DOHH2 (cell line): ENCODE data around the gene TAF5.

Experiments
- H3F3A ChIP-seq: fragments of 200-600 bp; sonication (generic), shearing (Covaris generic); 2 replicates; pipeline ENCODE4 v1.6.0; 2016; ENCODE audit warnings: antibody characterized with exemption, mild to moderate bottlenecking; ENCODE audit not compliant: control insufficient read depth, insufficient read depth
- H3K27ac ChIP-seq: fragments of 200-600 bp; sonication (generic); 2 replicates; pipeline ENCODE4 v1.5.1; 2014; ENCODE audit warnings: low read depth, mild to moderate bottlenecking, low read length, moderate library complexity
- H3K27me3 ChIP-seq: fragments of 200-600 bp; sonication (generic); 2 replicates; pipeline ENCODE4 v1.6.1; 2014; ENCODE audit warnings: mild to moderate bottlenecking, low read length, mixed read lengths; ENCODE audit not compliant: control insufficient read depth
- H3K36me3 ChIP-seq: fragments of 200-600 bp; sonication (generic); 2 replicates; pipeline ENCODE4 v1.6.1; 2014; ENCODE audit warnings: mild to moderate bottlenecking, low read length, moderate library complexity, mixed read lengths; ENCODE audit not compliant: control insufficient read depth
- H3K4me1 ChIP-seq: fragments of 200-600 bp; sonication (generic); 2 replicates; pipeline ENCODE4 v1.6.1; 2014; ENCODE audit warnings: mild to moderate bottlenecking, low read length, mixed read lengths; ENCODE audit not compliant: control insufficient read depth
- H3K4me2 ChIP-seq: fragments of 200-600 bp; sonication (generic); 2 replicates; pipeline ENCODE4 v1.6.0; 2014; ENCODE audit warnings: mild to moderate bottlenecking, low read length, moderate library complexity
- H3K4me3 ChIP-seq: fragments of 200-600 bp; sonication (generic); 2 replicates; pipeline ENCODE4 v1.5.1; 2014; ENCODE audit warnings: mild to moderate bottlenecking, low read length, mixed read lengths
- H3K79me2 ChIP-seq: fragments of 200-600 bp; sonication (generic); 2 replicates; pipeline ENCODE4 v1.6.1; 2014; ENCODE audit warnings: mild to moderate bottlenecking, low read length, mixed read lengths; ENCODE audit not compliant: control insufficient read depth
- H3K9me2 ChIP-seq: fragments of 200-600 bp; sonication (generic); replicated peaks from 2 replicates; pipeline ENCODE4 v1.6.1; 2014; ENCODE audit warnings: mild to moderate bottlenecking, low read length, mixed read lengths; ENCODE audit not compliant: control insufficient read depth
- H3K9me3 ChIP-seq: fragments of 200-600 bp; sonication (generic); 2 replicates; pipeline ENCODE4 v1.6.1; 2014; ENCODE audit warnings: antibody characterized with exemption, low read length, mixed read lengths; ENCODE audit not compliant: control insufficient read depth, insufficient read depth
- H4K20me1 ChIP-seq: fragments of 200-600 bp; sonication (generic); 2 replicates; pipeline ENCODE4 v1.6.0; 2014; ENCODE audit warnings: low read depth, mild to moderate bottlenecking, antibody characterized with exemption, low read length, moderate library complexity; ENCODE audit not compliant: control insufficient read depth, insufficient read depth
- EZH2phosphoT487 ChIP-seq: fragments of 200-600 bp; sonication (generic); IDR thresholded peaks from 2 replicates; pipeline ENCODE4 v1.6.1; 2017; ENCODE audit warnings: borderline replicate concordance, mild to moderate bottlenecking, antibody characterized with exemption, low read length, moderate library complexity, mixed read lengths
- TF ChIP-seq, protein P1 (sequence below): fragments of 200-600 bp; sonication (generic); IDR thresholded peaks from one replicate; pipeline ENCODE4 v1.5.1; 2014; ENCODE audit warnings: antibody characterized with exemption, mild to moderate bottlenecking, low read depth, low read length; ENCODE audit not compliant: poor library complexity, severe bottlenecking

Gene TAF5

DNA sequence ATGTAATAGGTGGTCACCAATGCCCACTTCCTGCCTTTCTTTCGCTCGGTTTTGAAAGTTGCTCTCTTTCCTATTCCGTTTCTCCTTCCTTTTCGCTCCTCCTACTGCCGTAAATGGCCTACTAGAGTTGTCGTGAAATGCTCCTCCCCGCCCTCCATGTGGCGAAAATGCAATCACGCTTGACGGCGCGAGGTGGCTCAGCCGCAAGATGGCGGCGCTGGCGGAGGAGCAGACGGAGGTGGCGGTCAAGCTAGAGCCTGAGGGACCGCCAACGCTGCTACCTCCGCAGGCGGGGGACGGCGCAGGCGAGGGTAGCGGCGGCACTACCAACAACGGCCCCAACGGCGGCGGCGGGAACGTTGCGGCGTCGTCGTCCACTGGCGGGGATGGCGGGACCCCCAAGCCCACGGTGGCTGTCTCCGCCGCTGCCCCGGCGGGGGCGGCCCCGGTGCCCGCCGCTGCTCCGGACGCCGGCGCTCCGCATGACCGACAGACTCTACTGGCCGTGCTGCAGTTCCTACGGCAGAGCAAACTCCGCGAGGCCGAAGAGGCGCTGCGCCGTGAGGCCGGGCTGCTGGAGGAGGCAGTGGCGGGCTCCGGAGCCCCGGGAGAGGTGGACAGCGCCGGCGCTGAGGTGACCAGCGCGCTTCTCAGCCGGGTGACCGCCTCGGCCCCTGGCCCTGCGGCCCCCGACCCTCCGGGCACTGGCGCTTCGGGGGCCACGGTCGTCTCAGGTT lies at the start of gene TAF5:
TSS of gene TAF5 (plus strand) at position 195 of the 737 bp plus-strand sequence. CDS start at position 209, 14 bp downstream.
- no peaks in the 10 kb centered on the region for H4K20me1 ChIP-seq
- peak within 1 kb of the TSS; percentile 61 for H3K27ac ChIP-seq

GRCh38 chr10:103327906-103328305 lies 39.9 kb upstream of the TAF5 start:
- Histone ChIP-seq H3F3A (no peaks in the 10 kb centered on the region), H3K9me2 (no peaks in the 10 kb centered on the region), H3K27me3 (no peaks in the 10 kb centered on the region), H3K4me1 (no peaks in the 10 kb centered on the region), H3K79me2 (no peaks in the 10 kb centered on the region), H3K9me3 (no peaks in the 10 kb centered on the region), H3K4me2 (no peak overlapping the region), H3K36me3 (peaks cover 57% of the 10 kb centered on the region), H4K20me1 (no peaks in the 10 kb centered on the region), H3K27ac (no peak overlapping the region), H3K4me3 (no peak overlapping the region)
- TF ChIP-seq, protein P1, sequence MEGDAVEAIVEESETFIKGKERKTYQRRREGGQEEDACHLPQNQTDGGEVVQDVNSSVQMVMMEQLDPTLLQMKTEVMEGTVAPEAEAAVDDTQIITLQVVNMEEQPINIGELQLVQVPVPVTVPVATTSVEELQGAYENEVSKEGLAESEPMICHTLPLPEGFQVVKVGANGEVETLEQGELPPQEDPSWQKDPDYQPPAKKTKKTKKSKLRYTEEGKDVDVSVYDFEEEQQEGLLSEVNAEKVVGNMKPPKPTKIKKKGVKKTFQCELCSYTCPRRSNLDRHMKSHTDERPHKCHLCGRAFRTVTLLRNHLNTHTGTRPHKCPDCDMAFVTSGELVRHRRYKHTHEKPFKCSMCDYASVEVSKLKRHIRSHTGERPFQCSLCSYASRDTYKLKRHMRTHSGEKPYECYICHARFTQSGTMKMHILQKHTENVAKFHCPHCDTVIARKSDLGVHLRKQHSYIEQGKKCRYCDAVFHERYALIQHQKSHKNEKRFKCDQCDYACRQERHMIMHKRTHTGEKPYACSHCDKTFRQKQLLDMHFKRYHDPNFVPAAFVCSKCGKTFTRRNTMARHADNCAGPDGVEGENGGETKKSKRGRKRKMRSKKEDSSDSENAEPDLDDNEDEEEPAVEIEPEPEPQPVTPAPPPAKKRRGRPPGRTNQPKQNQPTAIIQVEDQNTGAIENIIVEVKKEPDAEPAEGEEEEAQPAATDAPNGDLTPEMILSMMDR: no peak
- no peak for TF ChIP-seq EZH2phosphoT487

More for the DNA sequence above, at the start of gene TAF5:
- peak within 1 kb of the TSS; percentile 91 for H3K4me3 ChIP-seq
- H3K4me2 ChIP-seq: peak within 1 kb of the TSS; percentile 81
- peaks cover 21% of the 10 kb centered on the region for H3K4me1 ChIP-seq
- peaks cover 15% of the 10 kb centered on the region for H3K36me3 ChIP-seq
- TF ChIP-seq EZH2phosphoT487: no peak
- TF ChIP-seq, protein P1: peak; percentile 23
- H3K9me2 ChIP-seq: no peaks in the 10 kb centered on the region
- H3F3A ChIP-seq: no peaks in the 10 kb centered on the region; the same call in 1 of the 2 replicates
- no peaks in the 10 kb centered on the region for H3K9me3 ChIP-seq
- no peaks in the 10 kb centered on the region for H3K27me3 ChIP-seq
- peaks cover 47% of the 10 kb centered on the region for H3K79me2 ChIP-seq

GRCh38 chr10:103333934-103334520 lies 33.7 kb upstream of the TAF5 start:
- no peak for TF ChIP-seq EZH2phosphoT487
- TF ChIP-seq, protein P1: peak; percentile 54
- H3K4me1 ChIP-seq: no peaks in the 10 kb centered on the region
- H3K36me3 ChIP-seq: peaks cover 56% of the 10 kb centered on the region
- H3K27ac ChIP-seq: no peak overlapping the region
- H3F3A ChIP-seq: peaks cover 10% of the 10 kb centered on the region
- H3K4me2 ChIP-seq: no peak overlapping the region
- no peaks in the 10 kb centered on the region for H3K27me3 ChIP-seq
- no peaks in the 10 kb centered on the region for H4K20me1 ChIP-seq
- H3K4me3 ChIP-seq: no peak overlapping the region
- no peaks in the 10 kb centered on the region for H3K9me2 ChIP-seq
- no peaks in the 10 kb centered on the region; the same call in 1 of the 2 replicates for H3K79me2 ChIP-seq
- H3K9me3 ChIP-seq: no peaks in the 10 kb centered on the region
